ENCODE results near the gene BCS1L.

- TF ChIP-seq, protein P1, sequence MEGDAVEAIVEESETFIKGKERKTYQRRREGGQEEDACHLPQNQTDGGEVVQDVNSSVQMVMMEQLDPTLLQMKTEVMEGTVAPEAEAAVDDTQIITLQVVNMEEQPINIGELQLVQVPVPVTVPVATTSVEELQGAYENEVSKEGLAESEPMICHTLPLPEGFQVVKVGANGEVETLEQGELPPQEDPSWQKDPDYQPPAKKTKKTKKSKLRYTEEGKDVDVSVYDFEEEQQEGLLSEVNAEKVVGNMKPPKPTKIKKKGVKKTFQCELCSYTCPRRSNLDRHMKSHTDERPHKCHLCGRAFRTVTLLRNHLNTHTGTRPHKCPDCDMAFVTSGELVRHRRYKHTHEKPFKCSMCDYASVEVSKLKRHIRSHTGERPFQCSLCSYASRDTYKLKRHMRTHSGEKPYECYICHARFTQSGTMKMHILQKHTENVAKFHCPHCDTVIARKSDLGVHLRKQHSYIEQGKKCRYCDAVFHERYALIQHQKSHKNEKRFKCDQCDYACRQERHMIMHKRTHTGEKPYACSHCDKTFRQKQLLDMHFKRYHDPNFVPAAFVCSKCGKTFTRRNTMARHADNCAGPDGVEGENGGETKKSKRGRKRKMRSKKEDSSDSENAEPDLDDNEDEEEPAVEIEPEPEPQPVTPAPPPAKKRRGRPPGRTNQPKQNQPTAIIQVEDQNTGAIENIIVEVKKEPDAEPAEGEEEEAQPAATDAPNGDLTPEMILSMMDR (IDR thresholded peaks at IDR 0.05), result no peak
- no peak for TF ChIP-seq POLR2A (IDR thresholded peaks at IDR 0.05)
These were observed 50.4 kb downstream of the BCS1L start for GRCh38 chr2:218709908-218710307.

Data from adrenal gland (tissue), 5 donors.